HG02763 (cell line): Measurements from ENCODE around the gene BAK1.
"Not testable (repeated sequence)": the region's sequence is repeated elsewhere in the genome, so short reads cannot be mapped to it uniquely, and the experiment has no call there.

Experiments
- ATAC-seq: cut with Tn5 transposase; IDR thresholded peaks from one replicate; pipeline ENCODE4 v1.9.1; 2021; ENCODE audit warnings: mild to moderate bottlenecking, moderate library complexity; ENCODE audit not compliant: unreplicated experiment

Gene BAK1

DNA sequence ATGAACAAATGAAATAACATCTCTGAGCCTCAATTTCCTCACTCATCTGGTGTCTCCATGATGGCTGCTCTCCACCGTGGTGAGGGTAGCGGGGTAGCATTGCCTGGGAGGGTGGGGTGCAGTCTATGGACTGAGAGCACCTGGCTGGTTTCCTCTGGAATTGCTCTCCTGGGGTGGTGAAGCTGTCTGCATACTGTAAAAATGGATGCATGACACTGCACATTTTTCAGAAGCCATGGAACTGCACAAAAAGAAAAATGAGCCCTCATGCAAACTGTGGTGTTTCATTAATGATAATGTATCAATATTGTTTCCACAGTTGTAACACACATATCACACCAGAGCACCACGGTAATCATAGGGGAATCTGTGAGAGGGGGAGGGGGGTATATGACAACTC, 28.9 kb upstream of the BAK1 start:
- no peak for ATAC-seq

DNA sequence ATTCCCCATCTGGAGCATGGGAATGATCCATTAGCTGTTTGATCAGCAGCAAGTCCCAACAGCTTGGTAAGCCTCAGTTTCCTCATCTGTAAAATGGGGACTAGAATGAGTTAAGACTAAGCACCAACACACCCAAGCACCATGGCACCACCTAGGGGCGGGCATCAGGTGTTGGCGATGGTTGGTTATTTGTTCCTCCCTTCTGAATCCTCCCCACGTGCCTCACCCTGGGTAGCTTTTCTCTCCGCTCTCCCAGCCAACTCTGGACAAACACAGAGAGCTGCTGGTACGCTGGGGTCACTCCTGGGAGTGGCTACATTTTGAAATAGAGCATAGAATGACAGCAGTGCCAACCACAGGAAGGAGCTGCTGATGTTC, 27.7 kb upstream of the BAK1 start:
- ATAC-seq, result no peak

DNA sequence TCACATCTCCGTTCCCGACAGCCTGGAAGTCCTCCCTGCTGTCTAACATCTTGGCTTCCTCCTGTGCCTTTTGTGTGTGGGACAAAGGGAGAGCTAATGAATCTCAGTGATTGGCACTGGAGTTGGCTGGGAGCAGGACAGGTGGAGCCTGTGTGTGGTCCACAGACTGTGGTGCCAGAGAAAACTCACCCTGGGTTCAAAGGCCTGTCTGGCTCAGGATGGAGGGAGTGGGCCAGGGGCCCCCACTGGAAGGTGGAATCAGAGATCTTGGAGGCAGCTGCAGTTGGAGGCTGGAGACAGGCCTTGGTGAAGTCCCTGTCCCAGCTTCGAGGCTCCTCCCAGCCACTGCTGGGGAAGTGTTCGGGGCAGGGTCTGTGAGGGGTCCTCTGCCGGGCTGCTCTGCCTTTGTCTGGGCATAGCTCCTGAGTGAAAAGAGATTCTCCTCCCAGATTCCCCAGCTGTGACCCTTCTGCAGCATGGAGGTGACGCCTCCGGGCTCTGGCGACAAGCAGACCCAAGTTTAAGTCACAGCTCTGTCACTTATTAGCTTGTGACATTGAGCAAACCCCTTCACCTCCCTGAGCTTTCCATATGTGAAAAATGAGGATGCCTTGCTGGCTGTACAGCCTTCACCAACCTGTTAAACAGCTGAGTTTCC, 27.2 kb upstream of the BAK1 start:
- no peak for ATAC-seq

DNA sequence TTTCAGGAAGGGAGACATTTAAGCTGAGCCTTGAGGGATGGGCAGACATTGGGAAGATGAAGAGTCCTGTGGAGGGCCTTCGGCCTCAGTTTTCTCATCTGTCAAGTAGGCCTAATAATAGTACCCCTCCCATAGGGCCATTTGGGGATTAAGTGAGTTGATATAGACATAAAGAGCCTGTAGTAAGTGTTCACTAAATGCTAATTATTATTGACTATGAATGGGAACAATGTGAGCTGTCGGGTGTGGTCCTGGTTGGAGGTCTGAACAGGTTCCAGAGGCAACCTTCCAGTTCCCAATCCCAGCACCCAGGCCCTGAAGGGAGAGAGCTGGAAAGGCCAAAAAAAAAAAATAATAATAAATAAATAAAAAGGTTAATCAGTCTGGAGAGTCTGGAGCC, 26.6 kb upstream of the BAK1 start:
- ATAC-seq, result no peak

DNA sequence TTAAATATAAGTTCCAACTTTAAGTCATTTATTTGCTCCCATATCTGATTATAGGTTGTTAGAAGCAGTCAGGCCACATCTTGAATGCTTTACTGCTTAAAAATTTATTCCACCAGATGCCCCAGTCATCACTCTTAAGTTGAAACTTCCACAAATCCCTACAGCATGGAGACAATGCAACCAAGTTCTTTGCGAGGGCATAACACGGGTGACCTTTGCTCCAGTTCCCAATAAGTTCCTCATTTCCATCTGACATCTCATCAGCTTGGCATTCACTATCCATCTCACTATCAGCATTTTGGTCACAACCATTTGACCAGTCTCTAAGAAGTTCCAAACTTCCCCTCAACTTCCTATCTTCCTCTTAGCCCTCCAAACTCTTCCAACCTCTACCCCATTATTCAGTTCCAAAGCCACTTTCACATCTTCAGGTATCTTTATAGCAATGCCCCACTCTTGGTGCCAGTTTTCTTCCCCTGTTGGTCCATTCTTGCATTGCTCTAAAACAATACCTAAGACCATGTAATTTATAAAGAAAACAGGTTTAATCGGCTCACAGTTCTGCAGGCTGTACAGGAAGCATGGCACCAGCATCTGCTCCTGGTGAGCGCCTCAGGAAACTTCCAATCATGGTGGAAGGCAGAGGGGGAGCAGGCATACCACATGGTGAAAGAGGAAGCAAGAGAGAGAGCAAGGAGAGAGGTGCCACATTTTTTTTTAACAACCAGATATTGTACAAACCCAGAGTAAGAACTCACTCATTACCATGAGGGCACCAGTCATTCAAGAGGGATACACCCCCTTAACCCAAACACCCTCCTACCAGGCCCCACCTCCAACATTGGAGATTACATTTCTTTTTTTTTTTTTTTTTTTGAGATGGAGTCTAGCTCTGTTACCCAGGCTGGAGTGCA, 25.1 kb upstream of the BAK1 start:
- ATAC-seq, result no peak

DNA sequence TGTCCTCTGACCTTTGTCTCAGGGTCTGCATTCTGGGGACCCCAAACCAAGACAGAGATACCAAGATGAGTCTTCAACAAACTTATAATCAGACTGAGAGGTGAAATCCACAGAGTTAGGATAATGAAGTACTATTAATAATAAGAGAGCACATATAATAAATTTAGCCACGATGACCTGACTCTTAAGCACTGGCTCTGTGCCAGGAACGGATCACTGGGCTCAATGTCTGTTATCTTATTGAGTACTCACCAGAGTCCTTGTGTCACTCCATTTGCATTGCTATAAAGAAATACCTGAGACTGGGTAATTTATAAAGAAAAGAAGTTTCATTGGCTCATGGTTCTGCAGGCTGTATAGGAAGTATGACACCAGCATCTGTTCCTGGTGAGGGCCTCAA, 22.1 kb upstream of the BAK1 start:
- ATAC-seq, result no peak

DNA sequence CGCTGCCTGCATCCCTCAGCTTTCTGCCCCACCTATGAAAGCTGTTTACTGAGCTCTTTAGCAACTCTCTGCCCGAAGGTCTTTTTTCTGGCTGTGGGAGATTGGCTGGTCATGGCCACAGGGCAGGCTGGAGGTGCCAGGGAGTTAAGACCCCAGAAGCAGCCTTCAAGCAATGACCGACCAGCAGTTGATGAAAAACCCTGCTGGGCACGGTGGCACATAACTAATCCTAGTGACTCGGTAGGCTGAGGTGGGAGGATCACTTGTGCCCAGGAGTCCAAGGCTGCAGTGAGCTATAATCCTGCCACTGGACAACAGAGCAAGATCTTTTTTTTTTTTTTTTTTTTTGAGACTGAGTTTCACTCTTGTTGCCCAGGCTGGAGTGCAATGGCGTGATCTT, 20.7 kb upstream of the BAK1 start:
- no peak for ATAC-seq

DNA sequence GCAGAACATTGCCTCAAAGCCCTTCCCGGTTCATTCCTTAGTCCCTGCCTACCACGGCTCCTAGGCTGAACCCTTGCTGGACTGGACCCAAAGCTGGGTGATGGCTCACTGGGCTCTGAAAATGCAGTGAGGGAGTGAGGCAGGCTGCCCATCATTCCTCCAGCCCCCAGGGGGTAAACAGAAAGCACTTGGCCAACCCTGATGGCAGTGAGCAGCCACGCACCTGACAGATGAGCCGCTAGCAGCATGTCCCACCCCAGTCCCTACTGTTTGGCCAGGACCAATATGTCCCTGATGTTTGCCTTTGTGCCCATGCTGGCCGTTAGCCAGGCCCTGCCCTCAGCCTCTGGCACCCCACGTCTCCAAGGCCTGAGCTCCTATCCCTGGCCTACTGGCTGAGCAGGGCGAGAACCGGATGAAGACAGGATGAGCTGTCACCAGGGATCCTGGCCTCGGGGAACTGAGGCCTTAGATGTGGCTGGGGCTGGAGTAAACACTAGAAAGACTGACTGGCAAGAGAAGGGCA, 19.4 kb upstream of the BAK1 start:
- ATAC-seq, result no peak

DNA sequence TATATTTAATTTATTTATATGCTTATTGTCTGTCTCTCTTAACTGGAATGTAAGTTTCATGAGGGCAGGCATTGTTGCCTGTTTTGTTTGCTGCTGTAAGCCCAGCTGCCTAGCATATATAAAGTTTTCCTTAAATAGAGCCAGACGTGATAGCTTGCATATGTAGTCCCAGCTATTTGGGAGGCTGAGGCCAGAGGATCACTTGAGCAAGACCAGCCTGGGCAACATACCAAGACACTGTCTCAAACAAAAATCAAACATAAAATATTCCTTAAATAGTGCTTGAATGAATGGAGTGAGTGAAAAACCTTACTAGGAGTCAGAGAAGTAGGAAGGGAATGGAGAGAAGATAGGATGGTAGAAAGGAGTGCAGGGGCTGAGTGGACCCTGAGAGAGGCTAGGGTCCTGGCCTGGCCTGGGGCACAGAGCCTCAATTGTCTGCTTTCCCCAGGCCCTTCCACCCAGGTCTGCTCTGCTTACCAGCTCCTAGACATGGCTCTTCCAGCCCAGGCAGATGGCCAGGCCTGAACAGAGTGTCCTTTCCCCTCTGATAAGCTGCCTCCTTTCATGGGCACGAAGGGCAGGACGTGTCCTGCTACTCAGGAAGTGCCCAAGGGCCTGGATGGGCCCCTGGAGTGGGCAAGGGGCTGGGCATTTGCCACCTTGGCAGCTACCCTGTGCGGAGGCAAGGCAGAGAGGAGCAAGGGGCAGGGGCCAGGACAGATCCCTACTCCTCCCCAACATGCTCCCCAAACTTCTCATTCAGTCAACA, 17.7 kb upstream of the BAK1 start:
- ATAC-seq, result no peak

DNA sequence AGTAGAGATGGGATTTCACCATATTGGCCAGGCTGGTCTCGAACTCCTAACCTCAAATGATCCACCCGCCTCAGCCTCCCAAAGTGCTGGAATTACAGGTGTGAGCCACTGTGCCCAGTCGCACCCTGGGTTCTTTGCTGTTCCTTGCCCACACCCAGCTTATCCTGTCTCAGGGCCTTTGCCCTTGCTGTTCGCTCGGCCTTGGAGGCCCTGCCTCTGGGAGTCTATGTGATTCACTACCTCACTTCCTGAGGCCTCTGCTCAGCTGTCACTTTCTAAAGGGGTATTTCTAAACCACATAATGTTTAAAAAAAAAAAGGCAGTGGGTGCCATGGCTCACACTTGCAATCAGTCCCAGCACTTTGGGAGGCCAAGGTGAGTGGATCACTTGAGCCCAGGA, 16.8 kb upstream of the BAK1 start:
- not testable (repeated sequence) for ATAC-seq

DNA sequence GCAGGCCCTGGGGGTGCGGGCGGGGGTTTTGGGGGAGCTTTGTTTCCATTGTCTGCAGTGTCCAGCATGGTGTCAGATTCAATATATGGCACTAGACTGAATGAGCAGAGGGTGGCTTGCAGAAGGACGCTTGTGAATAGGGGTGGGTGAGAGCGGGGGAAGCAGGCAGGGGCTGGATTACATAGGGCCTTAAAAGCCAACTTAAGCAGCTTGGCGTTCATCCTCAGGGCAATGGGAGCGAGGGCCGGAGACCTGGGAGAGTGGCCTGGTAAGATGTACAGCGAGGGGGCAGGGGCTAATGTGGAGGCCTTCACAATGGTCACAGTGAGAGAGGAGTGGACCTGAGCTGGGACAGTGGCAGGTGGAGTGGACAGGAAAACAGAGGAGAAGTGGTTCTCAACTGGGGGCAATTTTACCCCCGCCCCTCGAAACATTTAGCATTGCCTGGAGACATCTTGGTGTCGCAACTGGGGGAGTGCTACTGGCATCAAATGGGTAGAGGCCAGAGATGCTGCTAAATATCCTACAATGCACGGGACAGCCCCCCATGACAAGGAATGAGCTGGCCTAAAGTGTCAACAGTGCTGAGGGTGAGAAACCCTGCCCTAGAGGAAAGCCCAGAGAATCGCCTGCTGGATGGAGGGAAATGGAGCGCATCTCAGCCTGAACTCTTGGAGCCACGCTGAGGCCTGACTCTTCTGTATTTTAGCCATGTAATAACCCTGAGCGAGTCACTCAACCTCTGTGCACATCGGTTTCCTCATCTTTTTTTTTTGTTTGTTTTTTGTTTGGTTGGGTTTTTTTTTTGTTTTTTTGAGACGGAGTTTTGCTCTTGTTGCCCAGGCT, 15.1 kb upstream of the BAK1 start:
- ATAC-seq, result no peak

DNA sequence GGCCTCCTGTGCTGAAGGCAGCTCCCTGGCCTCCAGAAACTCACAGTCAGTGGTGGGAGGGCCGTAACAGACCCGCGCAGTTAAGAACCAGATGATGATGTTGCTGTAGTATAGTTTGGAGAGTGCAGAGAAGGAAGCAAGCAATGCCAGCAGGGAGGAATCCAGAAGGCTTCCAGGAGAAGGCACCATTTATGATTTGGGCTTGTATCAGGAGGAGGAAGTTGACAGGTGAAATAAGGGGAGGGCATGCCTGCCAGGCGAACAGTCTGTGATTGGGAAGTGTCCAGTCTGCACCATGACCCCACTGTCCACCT, 13.3 kb upstream of the BAK1 start:
- ATAC-seq, result no peak

DNA sequence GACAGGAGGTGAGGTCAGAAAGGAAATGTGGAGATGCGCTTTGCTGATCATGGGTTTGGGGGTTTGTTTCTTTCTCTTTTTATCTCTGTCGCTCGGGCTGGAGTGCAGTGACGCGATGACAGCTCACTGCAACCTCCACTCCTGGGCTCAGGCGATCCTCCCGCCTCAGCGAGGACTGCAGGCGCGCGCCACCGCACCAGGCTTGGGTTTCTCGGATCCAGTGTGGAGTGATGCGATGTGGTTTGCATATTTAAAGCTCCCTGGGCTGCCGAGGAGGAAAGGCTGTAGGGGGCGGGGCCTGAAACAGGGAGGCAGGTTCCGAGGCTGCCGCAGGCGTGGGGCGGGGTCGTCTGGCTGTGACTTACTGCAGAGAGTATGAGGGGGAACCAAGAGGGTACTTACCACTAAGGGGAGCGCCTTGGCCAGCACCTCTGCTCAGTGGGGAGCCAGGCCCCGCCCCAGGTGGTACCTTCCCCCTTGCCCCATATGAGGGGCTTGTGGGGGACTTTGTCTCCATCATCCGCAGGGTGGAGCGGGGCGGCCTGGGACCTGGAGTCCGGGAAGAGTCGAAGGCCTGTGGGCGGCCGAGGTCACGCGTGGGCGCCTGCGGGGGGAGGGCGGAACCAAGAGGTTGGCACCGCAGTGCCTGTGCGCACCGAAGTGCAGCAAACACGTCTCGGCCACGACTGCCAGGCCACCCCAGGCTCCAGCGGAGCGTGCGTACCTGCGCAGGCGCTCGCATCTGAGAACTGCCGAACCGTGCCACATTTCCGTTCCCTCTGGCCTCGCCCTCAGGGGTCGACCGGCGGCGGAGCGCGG, 12.7 kb upstream of the BAK1 start:
- ATAC-seq, result peak; percentile 44

DNA sequence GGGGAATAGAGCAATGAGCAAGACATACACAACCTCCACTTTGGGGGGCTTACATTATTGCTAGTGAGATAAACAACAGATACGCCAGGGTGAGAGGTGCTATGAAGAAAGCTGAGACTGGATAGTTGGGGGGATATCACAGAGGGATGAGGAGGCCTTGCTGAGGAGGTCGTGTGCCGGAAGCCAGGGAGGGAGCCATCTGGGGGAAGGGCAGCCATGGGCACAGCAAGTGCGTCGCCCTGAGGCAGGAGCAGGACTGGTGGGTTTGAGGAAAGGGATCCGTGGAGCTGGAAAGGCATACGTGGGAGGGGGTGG, 12.2 kb upstream of the BAK1 start:
- ATAC-seq, result no peak

DNA sequence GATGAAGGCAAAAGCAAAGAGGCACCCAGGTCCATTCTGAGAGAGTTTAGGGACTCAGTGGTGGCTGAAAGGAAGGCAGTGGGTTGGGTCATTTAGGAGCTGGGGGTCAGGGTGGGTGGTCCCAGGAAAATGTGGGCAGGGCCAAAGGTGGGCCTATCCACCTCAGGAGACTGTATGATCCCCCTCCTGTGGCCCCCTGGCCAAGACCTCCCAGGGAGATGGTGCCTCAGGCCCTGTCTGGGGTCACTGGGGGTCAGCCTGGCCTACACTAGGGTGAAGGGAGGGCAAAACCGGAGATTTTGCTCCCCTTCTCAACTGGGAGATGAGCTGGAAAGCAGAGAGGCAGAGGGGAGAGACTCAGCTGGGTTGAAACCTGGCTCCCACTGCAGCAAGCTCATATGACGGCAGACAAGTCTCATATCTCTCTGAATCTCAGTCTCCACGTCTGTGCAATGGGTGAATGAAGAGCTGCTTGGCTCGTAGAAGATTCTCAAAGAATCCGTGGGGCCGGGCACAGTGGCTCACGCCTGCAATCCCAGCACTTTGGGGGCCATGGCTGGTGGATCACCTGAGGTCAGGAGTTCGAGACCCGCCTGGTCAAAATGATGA, 11.5 kb upstream of the BAK1 start:
- ATAC-seq, result no peak

DNA sequence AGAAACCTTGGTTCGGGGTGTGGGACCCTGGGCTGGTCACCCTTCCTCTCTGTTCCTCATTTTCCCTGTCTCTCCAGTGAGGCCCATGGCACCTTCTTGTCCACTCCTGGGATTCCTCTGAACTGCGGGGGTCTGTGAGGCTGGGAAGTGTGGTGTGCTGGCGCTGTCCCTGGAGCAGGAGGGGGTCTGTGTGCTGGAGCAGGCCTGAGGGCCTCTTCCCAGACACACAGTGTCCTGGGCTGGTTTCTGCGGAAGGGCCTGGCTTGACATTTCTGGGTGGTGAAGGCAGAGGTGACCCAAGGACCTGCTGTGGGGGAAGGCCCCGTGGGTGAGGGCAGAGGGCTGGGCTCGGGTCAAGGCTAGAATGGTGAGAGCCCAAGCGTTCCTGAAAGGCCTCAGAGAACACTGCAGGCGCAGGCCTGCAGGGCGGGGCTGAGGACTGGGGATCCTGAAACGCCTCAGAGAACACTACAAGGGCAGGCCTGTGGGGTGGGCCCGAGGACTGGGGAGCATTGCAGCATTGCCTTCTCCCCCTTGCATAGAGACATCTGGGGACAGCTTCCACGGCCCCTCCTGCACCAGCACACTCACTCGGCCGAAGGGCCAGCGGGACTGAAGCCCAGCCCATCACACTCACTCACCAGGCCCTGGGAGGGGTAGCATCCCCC, 10.6 kb upstream of the BAK1 start:
- ATAC-seq, result no peak

DNA sequence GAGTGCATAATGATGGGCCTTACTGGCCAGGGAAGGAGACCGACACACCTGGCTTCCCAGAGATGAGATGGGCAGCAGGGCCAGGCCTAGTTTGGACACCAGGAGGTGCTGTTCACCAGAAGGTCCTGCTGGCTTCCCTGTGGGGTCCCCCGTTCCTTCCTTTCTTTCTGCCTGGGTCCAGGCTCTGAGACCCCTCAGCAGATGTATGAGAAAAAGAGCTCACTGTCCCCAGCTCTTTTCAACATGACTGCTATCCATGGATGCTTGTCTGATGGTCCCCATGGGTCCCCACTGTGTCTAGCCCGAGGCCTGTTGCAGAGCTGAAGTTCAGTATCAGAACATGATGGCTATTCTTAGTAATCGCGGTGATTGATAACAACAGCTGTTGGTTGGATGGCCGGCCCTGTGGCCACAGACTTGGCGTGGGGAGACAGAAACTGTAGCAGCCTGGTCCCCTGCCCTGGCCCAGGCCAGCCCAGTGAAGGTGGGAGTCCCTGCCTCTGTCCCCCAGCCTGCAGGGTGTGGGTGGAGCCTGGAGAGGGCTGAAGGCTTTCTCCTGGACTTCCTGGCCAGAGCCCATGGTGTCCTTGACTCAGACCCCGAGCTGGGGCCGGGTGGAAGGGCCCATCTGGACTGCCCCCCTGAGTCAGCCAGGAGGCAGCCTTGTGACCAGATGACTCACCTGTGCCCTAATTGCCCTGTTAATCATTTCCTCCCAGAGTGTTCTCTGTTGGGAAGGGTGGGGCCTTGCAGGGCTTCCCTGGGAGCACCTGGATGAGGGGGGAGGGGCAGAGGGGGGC, 9.9 kb upstream of the BAK1 start:
- no peak for ATAC-seq

DNA sequence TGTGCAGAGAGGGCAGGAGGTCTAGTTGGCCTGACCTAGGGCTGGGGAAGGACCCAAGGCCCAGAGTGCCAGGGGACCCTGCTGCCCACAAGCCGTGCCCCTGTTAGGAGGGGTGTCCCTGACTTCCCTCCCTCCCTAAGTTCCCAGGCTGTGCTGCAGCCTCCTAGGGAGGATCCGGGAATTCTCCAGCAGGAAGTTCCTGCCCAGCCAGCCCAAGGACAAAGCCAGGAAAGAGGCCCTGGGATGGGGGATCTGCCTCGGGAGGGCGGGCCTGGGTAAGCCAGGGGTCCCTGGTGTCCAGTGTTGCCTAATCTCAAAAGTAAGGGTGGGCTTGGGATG, 9.3 kb upstream of the BAK1 start:
- ATAC-seq, result no peak

DNA sequence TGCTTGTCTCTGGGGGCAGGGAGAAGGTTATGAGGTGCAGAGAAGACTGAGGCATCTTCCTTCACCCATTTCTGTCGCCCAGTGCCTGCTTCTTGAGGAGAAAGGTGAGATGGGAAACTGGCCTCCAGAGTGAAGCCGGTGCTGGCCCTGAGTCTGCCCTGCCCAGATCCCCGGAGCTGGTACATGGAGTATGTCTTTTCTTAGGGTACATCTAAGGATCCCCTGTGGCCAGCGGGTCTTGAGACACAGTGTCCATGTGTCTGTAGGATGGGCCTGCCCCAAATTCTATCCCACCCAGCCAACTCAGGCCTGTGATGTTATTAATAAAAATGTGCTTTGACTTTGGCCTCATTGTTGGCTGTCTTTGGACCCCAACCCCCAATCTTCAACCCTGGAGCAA, 8.8 kb upstream of the BAK1 start:
- ATAC-seq, result no peak
